GM12873 (cell line): ENCODE measurements around the gene KAZALD1.

ENCODE experiments used
- TF ChIP-seq, protein P1 (sequence below): IDR thresholded peaks from 2 replicates; pipeline ENCODE4 v1.5.1; 2012; ENCODE audit warnings: low read depth, mild to moderate bottlenecking, moderate library complexity, low read length, control low read depth; ENCODE audit not compliant: insufficient read depth; ENCODE audit errors: missing control alignments

KAZALD1 gene

DNA sequence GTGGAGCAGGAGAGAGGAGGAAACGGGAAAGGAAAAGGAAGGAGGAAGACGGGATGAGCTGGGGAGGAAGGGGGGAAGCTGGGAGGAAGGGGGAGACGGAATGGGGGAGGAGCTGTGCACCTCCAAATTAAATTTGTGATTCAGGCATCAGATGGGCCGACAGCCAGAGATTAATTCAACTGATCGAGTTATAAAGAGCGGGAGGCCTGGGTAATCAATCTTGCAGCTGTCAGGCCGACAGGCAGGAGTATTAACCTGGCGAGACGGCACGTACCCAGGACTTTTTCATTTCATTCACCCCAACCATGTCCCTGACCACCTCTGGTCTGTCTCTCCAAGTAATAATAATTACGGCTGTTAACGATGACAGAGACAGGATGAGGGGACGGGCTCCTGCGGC, 26.2 kb downstream of the KAZALD1 start:
- TF ChIP-seq, protein P1, sequence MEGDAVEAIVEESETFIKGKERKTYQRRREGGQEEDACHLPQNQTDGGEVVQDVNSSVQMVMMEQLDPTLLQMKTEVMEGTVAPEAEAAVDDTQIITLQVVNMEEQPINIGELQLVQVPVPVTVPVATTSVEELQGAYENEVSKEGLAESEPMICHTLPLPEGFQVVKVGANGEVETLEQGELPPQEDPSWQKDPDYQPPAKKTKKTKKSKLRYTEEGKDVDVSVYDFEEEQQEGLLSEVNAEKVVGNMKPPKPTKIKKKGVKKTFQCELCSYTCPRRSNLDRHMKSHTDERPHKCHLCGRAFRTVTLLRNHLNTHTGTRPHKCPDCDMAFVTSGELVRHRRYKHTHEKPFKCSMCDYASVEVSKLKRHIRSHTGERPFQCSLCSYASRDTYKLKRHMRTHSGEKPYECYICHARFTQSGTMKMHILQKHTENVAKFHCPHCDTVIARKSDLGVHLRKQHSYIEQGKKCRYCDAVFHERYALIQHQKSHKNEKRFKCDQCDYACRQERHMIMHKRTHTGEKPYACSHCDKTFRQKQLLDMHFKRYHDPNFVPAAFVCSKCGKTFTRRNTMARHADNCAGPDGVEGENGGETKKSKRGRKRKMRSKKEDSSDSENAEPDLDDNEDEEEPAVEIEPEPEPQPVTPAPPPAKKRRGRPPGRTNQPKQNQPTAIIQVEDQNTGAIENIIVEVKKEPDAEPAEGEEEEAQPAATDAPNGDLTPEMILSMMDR, result no peak

DNA sequence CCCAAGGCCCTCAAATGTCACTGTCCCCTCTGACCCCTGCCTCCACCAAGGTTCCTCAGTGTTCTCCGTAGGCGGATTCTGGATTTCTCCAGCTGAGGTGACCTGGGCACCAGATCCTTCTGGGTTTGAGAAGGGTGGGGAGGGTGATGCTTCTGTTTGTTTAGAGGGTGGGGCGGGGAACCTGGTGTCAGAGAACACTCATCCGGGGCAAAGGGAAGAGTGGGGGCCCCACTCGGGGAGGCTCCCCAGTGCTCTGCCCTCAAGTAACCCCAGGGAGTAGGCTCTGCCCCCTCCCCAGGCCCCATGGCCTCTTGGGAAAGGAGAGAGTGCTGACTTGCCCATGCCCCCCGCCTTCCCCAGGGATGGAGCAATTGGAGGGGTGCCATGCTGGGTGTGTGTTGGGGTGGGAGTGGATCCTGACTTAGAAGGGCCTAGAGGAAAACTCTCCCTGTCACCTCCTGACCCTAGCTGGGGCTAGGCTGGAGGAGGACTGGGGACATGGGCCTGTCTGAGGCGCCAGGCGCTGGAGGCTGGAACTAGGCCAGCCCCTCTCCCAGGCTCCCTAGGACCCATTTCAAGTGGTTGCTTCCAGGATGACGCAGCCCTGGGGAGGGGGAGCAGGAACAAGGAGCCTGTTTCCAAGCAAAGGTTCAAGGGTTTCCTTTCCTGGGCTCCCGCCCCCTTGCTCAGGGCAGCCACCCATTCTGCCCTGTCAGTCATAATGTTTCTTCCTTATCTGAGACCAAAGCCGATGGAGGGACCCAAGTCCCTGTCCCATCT, 27.9 kb downstream of the KAZALD1 start:
- TF ChIP-seq, protein P1, result no peak

DNA sequence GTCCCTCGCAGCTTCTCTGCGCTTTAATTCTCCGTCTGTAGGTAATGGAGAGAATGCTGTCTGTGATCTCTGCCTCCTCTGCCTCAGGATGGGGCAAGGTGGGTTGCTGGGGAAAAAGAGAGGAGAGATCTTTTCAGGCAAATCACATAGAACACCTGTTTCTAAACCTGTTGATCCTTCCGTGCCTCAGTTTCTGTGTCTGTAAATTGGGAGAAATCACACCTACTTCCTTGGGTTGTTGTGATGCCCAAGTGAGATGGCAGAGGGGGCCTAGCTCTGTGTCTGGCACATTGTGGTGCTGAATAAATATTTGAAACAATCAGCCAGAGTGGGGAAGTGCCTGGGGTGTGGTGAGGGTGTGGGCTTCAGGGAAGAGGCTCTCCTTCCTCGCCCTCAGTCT, 28.8 kb downstream of the KAZALD1 start:
- TF ChIP-seq, protein P1, result no peak

DNA sequence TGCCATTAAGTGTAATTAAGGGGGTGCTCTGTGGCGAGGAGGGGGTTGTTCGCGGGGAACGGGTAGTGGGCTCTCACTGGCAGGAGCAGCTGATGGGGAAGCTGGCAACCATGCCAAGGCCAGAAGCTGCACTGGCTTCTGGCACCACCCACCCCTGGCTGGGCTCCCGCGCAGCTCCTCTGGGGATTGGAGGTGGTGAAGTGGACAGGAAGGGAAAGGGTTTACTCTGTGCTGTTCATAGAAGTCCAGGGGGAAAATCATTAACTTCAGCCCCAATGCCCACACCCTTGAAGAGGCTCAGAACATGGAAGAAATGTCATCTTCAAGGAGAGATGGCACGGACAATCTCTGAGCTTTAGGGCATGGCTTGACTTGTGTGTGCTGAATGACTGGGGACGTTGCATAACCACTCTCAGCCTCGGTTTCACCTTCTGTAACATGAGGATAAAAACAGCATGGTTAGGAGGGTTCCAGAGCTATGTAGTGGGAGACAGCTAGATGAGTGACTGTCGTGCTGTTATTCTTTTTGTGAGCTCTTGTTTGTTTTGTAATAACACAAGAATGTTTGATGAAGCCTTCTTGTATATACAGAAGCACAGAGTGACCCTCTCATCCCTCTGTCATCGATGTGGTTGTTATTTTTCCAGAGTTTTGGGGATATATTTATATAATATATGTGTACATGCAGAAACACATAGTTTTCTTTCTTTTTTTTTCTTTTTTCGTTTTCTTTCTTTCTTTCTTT, 29.9 kb downstream of the KAZALD1 start:
- TF ChIP-seq, protein P1, result no peak

DNA sequence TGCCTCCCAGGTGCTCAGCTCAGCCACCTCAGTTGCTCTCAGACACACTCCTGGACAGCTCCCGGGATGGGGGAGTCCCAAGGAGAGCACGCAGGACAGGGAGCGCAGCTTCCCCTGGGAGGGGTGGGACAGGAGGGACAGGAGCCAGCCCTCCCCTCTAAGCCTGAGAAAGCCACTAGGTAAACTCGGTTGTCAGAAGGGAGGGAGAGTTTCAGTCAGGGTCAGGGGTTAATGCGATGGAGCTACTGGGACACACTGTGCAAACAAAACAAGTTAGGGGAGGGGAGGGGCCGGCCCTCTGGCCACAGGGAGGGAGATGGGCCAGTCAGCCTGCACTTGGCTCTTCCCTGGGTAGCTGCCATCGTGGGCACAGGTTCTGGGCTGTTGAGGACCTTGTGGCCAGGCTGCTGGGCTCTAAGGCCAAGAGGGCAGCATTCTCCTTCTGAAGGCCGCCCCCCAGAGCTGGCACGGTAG, 31.1 kb downstream of the KAZALD1 start:
- TF ChIP-seq, protein P1, result no peak

DNA sequence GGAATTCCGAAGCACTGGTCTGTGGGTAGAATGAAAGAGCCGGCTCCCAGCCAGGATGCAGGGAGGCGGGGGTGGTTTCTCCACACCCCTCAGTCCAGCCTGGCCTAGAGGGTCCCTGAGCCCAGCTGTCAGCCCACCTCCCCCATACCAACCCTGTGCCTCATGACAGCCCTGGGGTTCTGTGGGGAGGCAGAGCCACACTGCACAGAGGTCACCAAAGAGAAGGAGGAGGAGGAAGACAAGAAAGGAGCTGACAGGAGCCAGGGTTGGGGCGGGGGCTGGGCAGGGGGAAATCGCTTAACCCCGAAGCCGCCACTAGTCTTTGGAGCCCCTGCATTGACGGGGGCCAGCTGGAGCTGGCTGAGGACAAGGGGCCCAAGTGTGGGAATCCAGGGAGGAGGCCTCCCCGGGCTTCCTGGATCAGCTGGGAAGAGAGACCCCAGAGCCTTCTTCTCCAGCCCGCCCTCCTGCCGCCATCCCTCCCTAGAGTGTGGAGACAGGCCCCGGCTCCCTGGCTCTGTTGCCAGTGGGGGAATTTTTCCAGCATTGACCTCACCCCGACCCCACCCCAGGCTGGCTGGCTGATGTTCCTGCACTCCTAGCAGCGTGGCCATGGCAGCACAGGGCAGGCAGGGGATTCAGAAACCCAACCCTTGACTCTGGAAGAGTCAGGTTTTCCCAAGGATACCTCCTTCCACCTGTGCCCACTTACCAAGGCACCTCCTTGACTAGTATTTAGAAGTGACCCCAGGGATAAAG, 32.5 kb downstream of the KAZALD1 start:
- TF ChIP-seq, protein P1, result no peak

DNA sequence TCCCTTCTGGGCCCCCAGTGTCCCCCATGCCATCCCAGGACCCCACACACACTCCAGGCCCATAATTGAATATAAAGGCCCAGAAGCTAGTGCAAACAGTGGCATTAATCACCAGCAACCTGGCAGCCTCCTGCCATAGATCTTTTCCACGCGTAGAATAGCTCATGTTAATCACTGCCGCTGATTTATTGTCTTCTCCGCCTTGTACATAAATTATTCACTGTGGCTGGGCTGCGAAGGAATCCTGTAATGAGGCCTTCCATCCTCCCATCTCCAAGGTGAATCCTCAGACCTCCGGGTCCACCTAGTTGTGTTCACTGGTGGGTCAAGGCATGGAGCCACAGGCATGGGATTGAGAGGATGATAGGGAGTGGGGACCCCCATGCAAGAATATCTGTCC, 33.2 kb downstream of the KAZALD1 start:
- TF ChIP-seq, protein P1, result no peak
